GM21786 (cell line): ENCODE data around the gene CCDC148.
"Not testable (repeated sequence)": the region's sequence is repeated elsewhere in the genome, so short reads cannot be mapped to it uniquely, and the experiment has no call there.

ENCODE experiments used
- ATAC-seq: cut with Tn5 transposase; IDR thresholded peaks from one replicate; pipeline ENCODE4 v1.9.1; 2021; ENCODE audit not compliant: unreplicated experiment

The CCDC148 gene

DNA sequence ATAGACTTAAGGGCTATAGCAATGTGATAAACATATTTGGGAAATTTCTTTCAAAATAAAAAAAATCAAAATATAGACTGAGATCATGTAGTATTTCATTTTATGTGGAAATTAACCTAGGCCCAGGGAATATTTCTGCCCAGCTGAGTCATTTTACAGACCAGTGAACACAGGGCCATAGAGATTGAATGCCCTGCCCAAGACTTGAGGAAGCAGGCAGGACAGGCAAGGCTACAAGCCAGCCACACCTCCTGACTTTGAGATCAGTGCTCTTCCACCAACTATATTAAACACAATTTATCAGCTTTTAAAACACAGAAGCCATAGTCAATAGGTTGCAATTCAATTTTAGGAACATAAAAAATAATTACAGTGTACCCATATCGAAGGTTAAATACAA is 12.9 kb downstream of the CCDC148 start:
- ATAC-seq: no peak

DNA sequence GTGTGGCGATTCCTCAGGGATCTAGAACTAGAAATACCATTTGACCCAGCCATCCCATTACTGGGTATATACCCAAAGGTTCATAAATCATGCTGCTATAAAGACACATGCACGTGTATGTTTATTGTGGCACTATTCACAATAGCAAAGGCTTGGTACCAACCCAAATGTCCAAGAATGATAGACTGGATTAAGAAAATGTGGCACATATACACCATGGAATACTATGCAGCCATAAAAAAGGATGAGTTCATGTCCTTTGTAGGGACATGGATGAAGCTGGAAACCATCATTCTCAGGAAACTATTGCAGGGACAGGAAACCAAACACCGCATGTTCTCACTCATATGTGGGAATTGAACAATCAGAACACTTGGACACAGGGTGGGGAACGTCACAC is 17.5 kb downstream of the CCDC148 start:
- ATAC-seq: not testable (repeated sequence)

GRCh38 chr2:158433716-158434115 is 22.8 kb downstream of the CCDC148 start:
- not testable (repeated sequence) for ATAC-seq

DNA sequence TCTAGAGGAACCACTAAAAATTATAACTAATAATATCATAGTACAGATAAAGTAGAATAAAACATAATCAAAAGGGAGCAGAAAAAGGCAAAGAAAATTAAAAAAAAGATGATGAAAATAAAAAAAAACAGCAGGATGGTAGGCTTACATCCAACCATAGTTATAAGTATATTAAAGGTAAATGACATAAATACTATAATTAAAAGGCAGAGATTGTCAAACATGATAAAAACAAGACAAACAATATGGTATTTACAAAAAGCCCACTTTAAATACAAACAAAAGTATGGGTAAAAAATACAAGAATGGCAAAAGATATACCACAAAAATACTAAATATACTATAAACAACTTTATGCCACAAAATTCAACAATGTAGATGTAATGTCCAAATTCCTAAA is 24.4 kb downstream of the CCDC148 start:
- ATAC-seq: no peak

DNA sequence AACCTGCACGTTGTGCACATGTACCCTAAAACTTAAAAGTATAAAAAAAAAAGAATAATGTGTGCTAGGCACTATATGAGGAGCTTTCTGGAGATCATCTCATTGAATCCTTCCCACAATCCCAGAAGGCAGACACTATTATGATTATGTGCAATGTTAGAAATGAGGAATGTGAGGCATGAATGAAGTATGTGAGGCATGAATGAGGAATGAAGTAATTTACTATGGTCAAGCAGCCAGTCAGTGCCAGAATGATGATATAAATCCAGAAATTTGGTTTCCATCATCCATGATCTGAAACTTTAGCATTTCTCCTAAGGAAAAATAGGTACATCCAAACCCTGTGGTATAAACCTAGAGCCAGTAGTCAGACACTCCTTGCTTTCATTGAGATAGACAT is 42.0 kb downstream of the CCDC148 start:
- no peak for ATAC-seq

DNA sequence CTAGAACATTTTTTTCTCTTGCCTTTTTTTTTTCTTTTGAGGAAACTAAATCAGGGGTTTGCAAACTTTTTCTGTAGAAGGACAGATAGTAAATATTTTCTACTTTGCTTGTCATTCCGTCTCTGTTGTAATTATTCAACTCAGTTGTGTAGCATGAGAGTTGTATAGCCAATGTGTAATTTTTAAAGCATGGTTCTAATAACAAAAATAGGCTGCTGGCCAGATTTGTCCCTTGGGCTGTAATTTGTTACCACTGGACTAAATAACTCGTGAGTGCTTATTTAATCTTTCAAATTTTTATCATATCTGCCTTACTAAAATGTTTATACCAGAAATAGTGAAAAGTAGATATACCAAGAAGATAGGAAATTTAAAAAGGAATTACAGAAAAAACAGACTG is 43.0 kb downstream of the CCDC148 start:
- ATAC-seq: no peak

- ATAC-seq: no peak
Observed at GRCh38 chr2:158412206-158412605, 44.3 kb downstream of the CCDC148 start.

DNA sequence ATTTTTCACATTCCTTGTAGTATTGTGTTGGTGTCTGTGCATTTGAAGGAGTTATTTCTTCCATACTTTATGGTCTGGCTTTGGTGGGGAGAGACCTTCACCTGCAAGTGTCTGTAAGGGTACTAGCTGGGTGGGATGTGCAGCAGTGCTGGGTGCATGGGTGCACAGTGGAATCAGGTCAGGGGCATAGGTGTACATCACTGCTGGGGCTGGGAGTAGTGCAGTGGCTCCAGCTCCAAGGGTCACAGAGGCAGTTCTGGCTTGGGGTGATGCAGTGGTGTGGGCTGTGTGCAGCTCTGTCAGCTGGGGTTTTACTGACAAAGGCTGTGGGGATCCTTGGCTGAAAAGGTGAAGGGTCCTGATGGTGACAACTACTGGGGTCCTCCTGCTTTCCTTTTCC is 44.8 kb downstream of the CCDC148 start:
- ATAC-seq: no peak

DNA sequence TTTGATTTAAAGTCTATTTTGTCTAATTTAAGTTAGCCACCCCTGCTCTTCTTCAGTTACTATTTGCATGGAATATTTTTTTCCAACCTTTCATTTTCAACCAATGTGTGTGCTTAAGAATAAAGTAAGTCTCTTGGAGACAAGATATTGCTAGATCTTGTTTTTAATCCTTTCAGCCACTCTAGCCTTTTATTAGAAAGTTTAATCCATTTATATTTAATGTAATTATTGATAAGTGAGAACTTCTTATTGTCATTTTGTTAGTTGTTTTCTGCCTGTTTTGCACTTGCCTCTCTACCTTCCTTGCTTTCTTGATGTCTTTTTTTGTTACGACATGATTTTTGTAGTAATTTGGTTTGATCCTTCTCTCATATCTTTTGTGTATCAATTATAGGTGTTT is 46.4 kb downstream of the CCDC148 start:
- no peak for ATAC-seq

DNA sequence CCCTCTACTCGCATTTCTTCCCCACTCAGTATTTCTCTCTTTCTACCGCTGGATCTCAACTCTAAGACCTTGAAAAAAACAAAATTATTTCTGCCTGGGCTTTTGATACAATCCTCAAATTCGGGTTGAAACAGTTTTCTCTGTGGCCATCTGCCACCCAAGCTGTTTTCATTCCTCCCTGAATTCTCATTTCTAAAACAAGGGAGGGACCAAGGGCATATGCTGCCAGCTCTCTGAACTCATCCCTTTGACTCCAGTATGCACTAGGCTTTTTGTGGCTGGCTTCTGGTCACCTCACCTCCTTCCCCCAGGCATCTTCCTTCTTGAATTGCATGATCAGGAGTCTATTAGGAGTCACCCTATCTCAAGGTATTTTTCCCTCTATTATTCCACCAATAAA is 49.5 kb downstream of the CCDC148 start:
- ATAC-seq: no peak

- ATAC-seq: no peak
Observed at GRCh38 chr2:158405341-158405740, 51.2 kb downstream of the CCDC148 start.

DNA sequence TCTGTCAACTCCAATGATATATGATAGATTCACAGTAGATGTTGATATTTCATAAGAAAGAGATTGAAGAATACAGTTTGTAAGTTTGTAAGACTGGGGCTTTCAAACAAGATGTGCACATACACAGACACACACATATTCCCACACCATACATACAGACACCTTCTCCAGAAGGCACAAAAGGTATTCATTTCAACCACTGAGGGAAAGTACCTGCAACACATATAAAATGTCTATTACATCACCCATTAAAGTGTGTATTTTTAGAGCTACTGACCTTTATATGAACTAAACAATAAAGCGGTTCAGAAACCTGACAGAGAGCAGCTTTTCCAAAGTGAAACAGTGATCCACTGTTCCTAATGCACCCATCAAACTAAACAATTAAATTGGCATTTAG is 53.3 kb downstream of the CCDC148 start:
- ATAC-seq: no peak

DNA sequence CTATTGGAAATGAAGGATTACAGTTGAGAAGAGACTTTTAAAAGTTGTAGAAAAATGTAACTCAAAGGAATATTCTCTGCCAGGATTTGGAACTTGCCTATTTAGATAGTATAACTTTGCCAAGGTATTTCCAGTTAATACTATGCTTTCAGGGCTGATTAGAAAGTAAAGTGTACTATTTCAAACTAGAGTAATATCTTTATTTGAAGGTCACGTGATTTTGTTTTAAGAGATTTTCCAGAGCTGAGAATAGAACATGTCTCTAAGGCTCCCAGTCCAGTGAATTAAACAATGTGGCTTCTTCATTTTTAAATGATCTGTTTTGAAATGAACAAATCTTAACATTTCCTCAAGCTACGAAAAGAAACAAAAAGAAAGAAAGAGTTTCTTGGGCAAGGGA is 53.9 kb downstream of the CCDC148 start:
- no peak for ATAC-seq

DNA sequence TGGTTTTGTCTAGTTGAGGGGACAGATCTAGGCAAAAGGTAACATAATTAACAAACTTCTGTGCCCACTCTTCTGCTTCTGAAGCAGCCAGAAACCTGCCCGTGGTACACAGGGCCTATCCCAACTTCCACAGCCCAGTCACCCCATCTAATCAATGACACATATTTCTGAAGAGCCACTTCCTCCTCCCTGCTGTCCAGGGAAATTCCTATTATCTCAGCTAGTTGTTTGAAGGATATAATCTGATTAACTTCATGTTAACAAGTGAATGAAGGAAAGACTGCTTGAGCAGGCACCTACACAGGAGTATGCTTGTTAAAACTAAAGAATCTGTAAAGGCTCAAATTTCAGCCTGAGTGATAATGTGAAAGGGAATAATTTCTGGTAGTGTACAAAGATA is 61.4 kb downstream of the CCDC148 start:
- no peak for ATAC-seq

DNA sequence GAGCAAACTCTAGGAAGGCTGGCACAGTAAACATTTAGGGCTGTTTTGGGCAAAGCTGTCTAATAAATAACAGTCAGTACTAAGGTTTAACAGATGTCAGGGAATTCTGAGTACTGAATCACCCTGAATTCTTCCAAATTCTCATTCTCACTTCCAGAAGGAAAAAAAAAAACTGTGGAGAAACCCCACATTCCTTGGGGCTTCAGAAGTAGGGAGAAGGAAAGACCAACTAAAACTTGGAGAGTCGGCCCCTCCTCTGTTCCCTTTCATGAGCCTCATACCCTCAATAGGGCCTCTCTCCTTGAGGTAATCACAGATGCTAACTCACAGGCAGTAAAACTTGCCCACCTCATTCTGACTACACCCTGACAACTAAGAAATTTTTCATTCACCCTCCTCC is 62.1 kb downstream of the CCDC148 start:
- no peak for ATAC-seq

DNA sequence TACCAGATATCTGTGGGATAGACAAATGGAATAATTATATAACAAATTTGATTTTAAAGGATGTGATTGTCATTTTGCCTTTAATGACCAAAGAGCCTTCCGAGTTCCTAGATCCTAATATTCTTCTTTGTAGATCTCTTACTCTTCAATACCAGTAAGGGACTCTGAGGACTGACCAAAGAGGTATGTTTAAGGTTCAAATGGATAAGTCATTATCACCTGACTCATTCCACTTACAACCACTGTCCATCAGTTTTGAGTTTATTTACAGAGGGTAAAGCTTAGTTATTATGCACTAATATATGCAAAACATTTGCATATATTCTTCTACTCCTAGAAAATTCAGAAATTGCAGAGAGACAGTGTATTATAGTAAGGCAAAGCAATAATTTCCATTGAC is 62.7 kb downstream of the CCDC148 start:
- no peak for ATAC-seq

- ATAC-seq: no peak
Observed at GRCh38 chr2:158392687-158393086, 63.9 kb downstream of the CCDC148 start.

GRCh38 chr2:158391876-158392275 is 64.7 kb downstream of the CCDC148 start:
- no peak for ATAC-seq

DNA sequence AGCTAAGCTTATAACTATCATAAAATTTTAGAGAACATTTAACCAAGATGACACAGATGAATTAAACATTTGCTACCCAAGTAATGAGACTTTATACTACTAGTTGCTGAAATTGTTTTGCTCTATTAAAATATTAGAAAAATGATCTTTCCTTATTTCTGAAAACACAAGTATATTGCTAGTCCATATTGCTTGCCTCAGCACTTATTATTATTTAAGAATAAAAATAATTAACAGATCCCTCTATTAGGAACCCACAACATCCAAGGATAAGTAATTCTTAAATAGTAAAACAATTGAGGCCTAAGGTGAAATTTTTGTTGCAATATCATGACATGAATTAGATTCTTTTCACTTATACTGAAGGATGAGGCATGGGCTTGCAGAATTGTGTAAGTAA is 65.2 kb downstream of the CCDC148 start:
- ATAC-seq: no peak

- no peak for ATAC-seq
Observed at GRCh38 chr2:158388159-158388558, 68.4 kb downstream of the CCDC148 start.

GRCh38 chr2:158385646-158386045 is 70.9 kb downstream of the CCDC148 start:
- ATAC-seq: no peak

GRCh38 chr2:158381978-158382377 is 74.6 kb downstream of the CCDC148 start:
- ATAC-seq: no peak

DNA sequence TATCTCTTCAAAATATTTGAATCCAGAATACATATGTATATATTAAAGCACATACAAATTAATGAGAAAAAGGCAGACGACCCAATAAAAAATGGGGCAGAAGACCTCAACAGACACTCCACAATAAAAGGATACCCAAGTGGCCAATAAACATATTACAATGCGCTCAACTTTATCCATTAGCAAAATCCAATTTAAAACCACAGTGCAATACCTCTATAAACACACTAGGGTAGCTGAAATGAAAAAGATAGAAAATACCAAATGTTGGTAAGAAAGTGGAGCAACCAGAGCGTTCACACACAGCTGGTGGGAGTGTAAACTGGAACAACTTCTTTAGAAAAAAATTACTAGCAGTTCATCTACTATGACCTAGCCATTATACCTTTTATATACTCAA is 75.3 kb downstream of the CCDC148 start:
- no peak for ATAC-seq

- no peak for ATAC-seq
Observed at GRCh38 chr2:158380746-158381145, 75.8 kb downstream of the CCDC148 start.
